IMR-90 (cell line): ENCODE data around the gene KDM4F. TPM values are rescaled to one million over a fixed set of nuclear protein-coding genes. Genes with fewer than 3 reads are reported as not detected.

Experiments
- ATAC-seq: fragments of 200-7000 bp; cut with Tn5 transposase; 2 replicates; pipeline ENCODE4 v1.9.1; 2020; ENCODE audit warnings: low read depth, mild to moderate bottlenecking, moderate library complexity
- BruUV-seq: library from RNA; stranded (reverse); fragments of 400-500 nt; replicated peaks from 2 replicates; lab custom pipeline; 2021; lab: Mats Ljungman, UMichigan
- CTCF ChIA-PET: fragments of 300-600 bp; formaldehyde crosslinking; extraction: SDS; loops from one replicate; lab custom pipeline; 2021; ENCODE audit warnings: antibody characterized with exemption; lab: Yijun Ruan, JAX
- POLR2A ChIA-PET: fragments of 300-600 bp; sonication (Branson Sonifier 250); formaldehyde crosslinking; loops from one replicate; lab custom pipeline; 2022; ENCODE audit warnings: antibody characterized with exemption; ENCODE audit not compliant: unreplicated experiment; lab: Charles Lee
- DNase-seq: peaks from one replicate; pipeline ENCODE4 v3.0.0; 2013
- H2AFZ ChIP-seq: replicated peaks from 2 replicates; pipeline ENCODE3; 2013; ENCODE audit warnings: low read length, mild to moderate bottlenecking; ENCODE audit not compliant: poor library complexity
- H2AK5ac ChIP-seq: 2 replicates; pipeline ENCODE4 v1.6.1; 2013; ENCODE audit warnings: low read depth, low read length, inconsistent platforms
- H2AK9ac ChIP-seq: replicated peaks from 2 replicates; pipeline ENCODE3; 2013; ENCODE audit warnings: mild to moderate bottlenecking, low read depth, low read length, moderate library complexity; ENCODE audit not compliant: poor library complexity
- H2BK120ac ChIP-seq: 2 replicates; pipeline ENCODE4 v1.6.1; 2013; ENCODE audit warnings: low read depth, low read length, inconsistent platforms
- H2BK15ac ChIP-seq: 3 replicates; pipeline ENCODE4 v1.6.1; 2013; ENCODE audit warnings: low read depth, low read length, inconsistent platforms
- H2BK20ac ChIP-seq: 2 replicates; pipeline ENCODE4 v1.6.1; 2013; ENCODE audit warnings: low read depth, mild to moderate bottlenecking, inconsistent platforms, low read length, moderate library complexity
- H2BK5ac ChIP-seq: 2 replicates; pipeline ENCODE4 v1.6.1; 2013; ENCODE audit warnings: mild to moderate bottlenecking, low read depth, low read length, inconsistent platforms; ENCODE audit not compliant: poor library complexity, severe bottlenecking
- H3K14ac ChIP-seq: replicated peaks from 2 replicates; pipeline ENCODE4 v1.6.1; 2013; ENCODE audit warnings: low read depth, low read length, inconsistent platforms
- H3K18ac ChIP-seq: 2 replicates; pipeline ENCODE4 v1.6.1; 2013; ENCODE audit warnings: low read depth, low read length, control low read depth
- H3K23ac ChIP-seq: 2 replicates; pipeline ENCODE4 v1.6.1; 2013; ENCODE audit warnings: low read depth, low read length, inconsistent platforms
- H3K27ac ChIP-seq: 2 replicates; pipeline ENCODE4 v1.5.1; 2013; ENCODE audit warnings: mild to moderate bottlenecking, control low read depth, low read length; ENCODE audit not compliant: insufficient read depth
- H3K27me3 ChIP-seq: 2 replicates; pipeline ENCODE4 v1.6.1; 2013; ENCODE audit warnings: low read length; ENCODE audit not compliant: control insufficient read depth, insufficient read depth
- H3K36me3 ChIP-seq: 2 replicates; pipeline ENCODE4 v1.6.1; 2013; ENCODE audit warnings: low read length, mixed read lengths; ENCODE audit not compliant: control insufficient read depth, insufficient read depth
- H3K4ac ChIP-seq: 2 replicates; pipeline ENCODE4 v1.6.1; 2013; ENCODE audit warnings: low read depth, low read length, inconsistent platforms
- H3K4me1 ChIP-seq: 2 replicates; pipeline ENCODE4 v1.6.1; 2013; ENCODE audit warnings: low read length, mixed read lengths; ENCODE audit not compliant: control insufficient read depth, insufficient read depth
- H3K4me2 ChIP-seq: 2 replicates; pipeline ENCODE4 v1.6.1; 2013; ENCODE audit warnings: low read depth, mild to moderate bottlenecking, control low read depth, low read length, moderate library complexity
- H3K4me3 ChIP-seq: 2 replicates; pipeline ENCODE4 v1.5.1; 2013; ENCODE audit warnings: low read depth, mild to moderate bottlenecking, control low read depth, low read length, moderate library complexity; ENCODE audit not compliant: insufficient read depth
- H3K56ac ChIP-seq: 2 replicates; pipeline ENCODE4 v1.6.1; 2013; ENCODE audit warnings: low read length, inconsistent platforms; ENCODE audit not compliant: insufficient read depth; ENCODE audit errors: extremely low read depth
- H3K79me1 ChIP-seq, 2 experiments: 2 replicates each; pipeline ENCODE4 v1.6.1; 2013; ENCODE audit warnings: low read length in 2 of 2, inconsistent platforms in 1 of 2, low read depth in 1 of 2
- H3K9ac ChIP-seq: 2 replicates; pipeline ENCODE4 v1.6.1; 2013; ENCODE audit warnings: low read depth, low read length, control low read depth
- H3K9me1 ChIP-seq: 2 replicates; pipeline ENCODE4 v1.6.1; 2013; ENCODE audit warnings: low read length, inconsistent platforms; ENCODE audit not compliant: insufficient read depth
- H3K9me3 ChIP-seq: 2 replicates; pipeline ENCODE4 v1.6.1; 2013; ENCODE audit warnings: low read length; ENCODE audit not compliant: control insufficient read depth, insufficient read depth
- H4K20me1 ChIP-seq: 2 replicates; pipeline ENCODE4 v1.6.1; 2013; ENCODE audit warnings: low read length, inconsistent platforms; ENCODE audit not compliant: insufficient read depth
- H4K5ac ChIP-seq: 2 replicates; pipeline ENCODE4 v1.6.1; 2013; ENCODE audit warnings: mild to moderate bottlenecking, low read depth, low read length, control low read depth
- H4K8ac ChIP-seq, 2 experiments: 2 replicates each; pipeline ENCODE4 v1.6.1; 2013; ENCODE audit warnings: low read depth in 2 of 2, low read length in 2 of 2, control low read depth in 1 of 2, inconsistent platforms in 1 of 2
- H4K91ac ChIP-seq: 2 replicates; pipeline ENCODE4 v1.6.1; 2013; ENCODE audit warnings: low read depth, low read length, inconsistent platforms; ENCODE audit not compliant: insufficient read depth
- BHLHE40 ChIP-seq: fragments of 150-350 bp; IDR thresholded peaks from 2 replicates; pipeline ENCODE4 v1.6.1; 2016; ENCODE audit warnings: mild to moderate bottlenecking, low read depth, low read length
- CEBPB ChIP-seq: IDR thresholded peaks from 2 replicates; pipeline ENCODE4 v1.6.1; 2012; ENCODE audit warnings: low read depth, low read length, improper control_type of control experiment
- CHD1 ChIP-seq: IDR thresholded peaks from 2 replicates; pipeline ENCODE4 v1.6.1; 2012; ENCODE audit warnings: low read depth, low read length, improper control_type of control experiment
- ELK1 ChIP-seq: fragments of 150-350 bp; IDR thresholded peaks from 2 replicates; pipeline ENCODE4 v1.6.1; 2016; ENCODE audit warnings: low read depth, mild to moderate bottlenecking, low read length, moderate library complexity, borderline replicate concordance
- FOS ChIP-seq: fragments of 150-350 bp; IDR thresholded peaks from 2 replicates; pipeline ENCODE4 v1.6.1; 2016; ENCODE audit warnings: low read depth, low read length
- MAFK ChIP-seq: IDR thresholded peaks from 2 replicates; pipeline ENCODE4 v1.6.1; 2012; ENCODE audit warnings: low read depth, low read length, improper control_type of control experiment
- MAZ ChIP-seq: IDR thresholded peaks from 2 replicates; pipeline ENCODE4 v1.6.1; 2012; ENCODE audit warnings: low read depth, mild to moderate bottlenecking, low read length, improper control_type of control experiment, moderate library complexity, borderline replicate concordance
- MXI1 ChIP-seq: IDR thresholded peaks from 2 replicates; pipeline ENCODE4 v1.6.1; 2012; ENCODE audit warnings: low read depth, mild to moderate bottlenecking, low read length, moderate library complexity, borderline replicate concordance
- NFE2L2 ChIP-seq: fragments of 150-350 bp; IDR thresholded peaks from 2 replicates; pipeline ENCODE4 v1.6.1; 2016; ENCODE audit warnings: low read depth, mild to moderate bottlenecking, low read length
- POLR2A ChIP-seq: IDR thresholded peaks from 2 replicates; pipeline ENCODE4 v1.6.1; 2012; ENCODE audit warnings: mild to moderate bottlenecking, low read depth, low read length
- RAD21 ChIP-seq: IDR thresholded peaks from 2 replicates; pipeline ENCODE4 v1.6.1; 2012; ENCODE audit warnings: low read length, improper control_type of control experiment
- RCOR1 ChIP-seq: IDR thresholded peaks from 2 replicates; pipeline ENCODE4 v1.6.1; 2012; ENCODE audit warnings: mild to moderate bottlenecking, low read length, improper control_type of control experiment; ENCODE audit not compliant: insufficient replicate concordance
- RFX5 ChIP-seq: IDR thresholded peaks from 2 replicates; pipeline ENCODE4 v1.8.0; 2012; ENCODE audit warnings: low read depth, mild to moderate bottlenecking, low read length, moderate library complexity
- SMC3 ChIP-seq: fragments of 150-350 bp; IDR thresholded peaks from 2 replicates; pipeline ENCODE4 v1.6.1; 2016; ENCODE audit warnings: low read depth, mild to moderate bottlenecking, antibody characterized with exemption, low read length, moderate library complexity
- USF2 ChIP-seq: fragments of 150-350 bp; IDR thresholded peaks from 2 replicates; pipeline ENCODE4 v1.6.1; 2017; ENCODE audit warnings: mild to moderate bottlenecking, antibody characterized with exemption, low read length, low read depth
- WGBS, 2 experiments: methylation state at CpG; one replicate each; pipeline versions ENCODE4 v1.1.5 to v1.1.7; 2013; ENCODE audit warnings: missing lambda C conversion rate in 2 of 2; ENCODE audit not compliant: insufficient read length in 1 of 2; ENCODE audit errors: extremely low coverage in 2 of 2; 5-methylcytosine and 5-hydroxymethylcytosine counted together
- dilution Hi-C: fragments of 300-500 bp; cut with HindIII; formaldehyde crosslinking; loops from one replicate; pipeline ENCODE4 v1.14.3; 2018; ENCODE audit warnings: low sequenced_read_pairs; ENCODE audit not compliant: unreplicated experiment
- in situ Hi-C: fragments of 300-500 bp; cut with MboI; formaldehyde crosslinking; loops from 3 replicates; pipeline ENCODE4 v1.14.3; 2019; ENCODE audit warnings: low sequenced_read_pairs, inconsistent platforms, mixed read lengths
- intact Hi-C: fragments of 100-400 bp; cut with micrococcal nuclease; formaldehyde crosslinking; loops from 2 replicates; pipeline ENCODE4 v1.10.0; 2022
- polyA plus RNA-seq, 3 experiments: library from polyadenylated mRNA; depleted of rRNA; stranded (reverse); fragments of >200 nt; gene quantifications; 2 replicates each; pipeline ENCODE4 v1.2.3, GENCODE V29; 2012; ENCODE audit warnings: low replicate concordance in 1 of 3
- total RNA-seq: library from RNA; depleted of rRNA; stranded (reverse); fragments of >200 nt; gene quantifications from 2 replicates; pipeline ENCODE4 v1.2.3, GENCODE V29; 2012
- TF ChIP-seq, protein P1 (sequence below): conservative IDR thresholded peaks from 2 replicates; pipeline ENCODE4 v1.5.1; 2012; ENCODE audit warnings: mild to moderate bottlenecking, low read depth, low read length, improper control_type of control experiment

The KDM4F gene
- total and polyA plus RNA-seq, 2 of the 4 experiments (the other 2 are of a cell fraction) = not detected

GRCh38 chr11:95070471-95070870, 21.2 kb downstream of the KDM4F start:
- H4K5ac ChIP-seq = no peak overlapping the region
- no peaks in the 10 kb centered on the region for H3K9me1 ChIP-seq
- H3K14ac ChIP-seq = no peak overlapping the region
- H2BK15ac ChIP-seq = no peak overlapping the region
- no peaks in the 10 kb centered on the region for H3K36me3 ChIP-seq
- H3K4me2 ChIP-seq = no peak overlapping the region
- no peak overlapping the region for H4K8ac ChIP-seq
- no peak overlapping the region for H2AK5ac ChIP-seq
- H3K56ac ChIP-seq = no peak overlapping the region
- H3K4me1 ChIP-seq = no peaks in the 10 kb centered on the region; the same call in 1 of the 2 replicates
- H3K79me1 ChIP-seq = peaks cover 9 to 22% of the 10 kb centered on the region in 2 experiments; a peak in 2 of 4 replicates
- H2AFZ ChIP-seq = no peak overlapping the region
- H4K91ac ChIP-seq = no peak overlapping the region
- H2BK120ac ChIP-seq = no peak overlapping the region
- CTCF ChIA-PET = no interaction called here
- no peak for DNase-seq
- dilution Hi-C loops = no loop called here
- TF ChIP-seq RCOR1 (no peak), CEBPB (no peak), NFE2L2 (no peak), POLR2A (no peak), FOS (no peak), RAD21 (no peak), USF2 (no peak), MAFK (no peak), CHD1 (no peak), MXI1 (no peak), BHLHE40 (no peak), MAZ (no peak), RFX5 (no peak), ELK1 (no peak), SMC3 (no peak)
- TF ChIP-seq, protein P1, sequence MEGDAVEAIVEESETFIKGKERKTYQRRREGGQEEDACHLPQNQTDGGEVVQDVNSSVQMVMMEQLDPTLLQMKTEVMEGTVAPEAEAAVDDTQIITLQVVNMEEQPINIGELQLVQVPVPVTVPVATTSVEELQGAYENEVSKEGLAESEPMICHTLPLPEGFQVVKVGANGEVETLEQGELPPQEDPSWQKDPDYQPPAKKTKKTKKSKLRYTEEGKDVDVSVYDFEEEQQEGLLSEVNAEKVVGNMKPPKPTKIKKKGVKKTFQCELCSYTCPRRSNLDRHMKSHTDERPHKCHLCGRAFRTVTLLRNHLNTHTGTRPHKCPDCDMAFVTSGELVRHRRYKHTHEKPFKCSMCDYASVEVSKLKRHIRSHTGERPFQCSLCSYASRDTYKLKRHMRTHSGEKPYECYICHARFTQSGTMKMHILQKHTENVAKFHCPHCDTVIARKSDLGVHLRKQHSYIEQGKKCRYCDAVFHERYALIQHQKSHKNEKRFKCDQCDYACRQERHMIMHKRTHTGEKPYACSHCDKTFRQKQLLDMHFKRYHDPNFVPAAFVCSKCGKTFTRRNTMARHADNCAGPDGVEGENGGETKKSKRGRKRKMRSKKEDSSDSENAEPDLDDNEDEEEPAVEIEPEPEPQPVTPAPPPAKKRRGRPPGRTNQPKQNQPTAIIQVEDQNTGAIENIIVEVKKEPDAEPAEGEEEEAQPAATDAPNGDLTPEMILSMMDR = no peak
- no peak overlapping the region for H2BK5ac ChIP-seq
- no TSS peak for BruUV-seq
- H3K9ac ChIP-seq = no peak overlapping the region
- no peak overlapping the region for H3K27ac ChIP-seq
- H3K18ac ChIP-seq = no peak overlapping the region
- no peak overlapping the region for H3K4ac ChIP-seq
- POLR2A ChIA-PET = no interaction called here
- no peak overlapping the region for H3K4me3 ChIP-seq
- no peaks in the 10 kb centered on the region for H3K27me3 ChIP-seq
- no CpG with 5 or more reads among the region's 1 CpG for WGBS, 2 experiments
- no peak overlapping the region for H2AK9ac ChIP-seq
- in situ Hi-C loops = loop anchor here (25.0 kb wide), 1 partner anchor 1367 kb away; no protein-coding TSS in a partner anchor
- H3K23ac ChIP-seq = no peak overlapping the region
- H3K9me3 ChIP-seq = no peaks in the 10 kb centered on the region
- no peaks in the 10 kb centered on the region for H4K20me1 ChIP-seq
- H2BK20ac ChIP-seq = no peak overlapping the region
- intact Hi-C loops = no loop called here
- no peak for ATAC-seq
